Effector memory CD8-positive, alpha-beta T cell (primary cell): ENCODE data around the gene UTY.

Experiments
- ATAC-seq: fragments of 150-1000 bp; cut with Tn5 transposase; replicated peaks from 2 replicates; pipeline ENCODE4 v1.10.0; 2021; ENCODE audit warnings: mild to moderate bottlenecking, moderate library complexity
- DNase-seq, 3 experiments: peaks; one replicate each; pipeline ENCODE4 v3.0.0; 2021
- H3K27ac Mint-ChIP-seq, 2 donors: one replicate each; pipeline ENCODE4 v1.8.0; 2022; ENCODE audit warnings: mild to moderate bottlenecking in 2 of 2, mixed read lengths in 2 of 2, moderate library complexity in 2 of 2
- H3K27me3 Mint-ChIP-seq, 2 donors: one replicate each; pipeline ENCODE4 v1.8.0; 2022; ENCODE audit warnings: mixed read lengths in 2 of 2
- H3K36me3 Mint-ChIP-seq: one replicate; pipeline ENCODE4 v1.8.0; 2022; ENCODE audit warnings: mild to moderate bottlenecking, moderate library complexity, mixed read lengths; ENCODE audit not compliant: insufficient read depth
- H3K4me1 Mint-ChIP-seq, 2 donors: one replicate each; pipeline ENCODE4 v1.8.0; 2022; ENCODE audit warnings: low read depth in 2 of 2, mixed read lengths in 2 of 2
- H3K4me3 Mint-ChIP-seq, 2 donors: one replicate each; pipeline ENCODE4 v1.8.0; 2022; ENCODE audit warnings: mild to moderate bottlenecking in 2 of 2, mixed read lengths in 2 of 2, moderate library complexity in 2 of 2
- H3K9me3 Mint-ChIP-seq, 2 donors: one replicate each; pipeline ENCODE4 v1.8.0; 2022; ENCODE audit warnings: mixed read lengths in 2 of 2

UTY gene

GRCh38 chrY:13440811-13441210 lies 39.0 kb downstream of the UTY start:
- Mint-ChIP-seq H3K9me3 (no peaks in the 10 kb centered on the region), H3K4me3 (no peak overlapping the region), H3K27ac (peak overlapping the region in 1 of 2 donors; percentile 82), H3K27me3 (no peaks in the 10 kb centered on the region), H3K4me1 (peaks cover 18 to 75% of the 10 kb centered on the region in 2 donors), H3K36me3 (peaks cover 32% of the 10 kb centered on the region)
- ATAC-seq (no peak), DNase-seq (no peak)

- Mint-ChIP-seq H3K4me3 (peak overlapping the region; percentile 94 to 98), H3K9me3 (peaks cover 0 to 5% of the 10 kb centered on the region in 2 donors), H3K36me3 (peaks cover 16% of the 10 kb centered on the region), H3K4me1 (peaks cover 40 to 83% of the 10 kb centered on the region in 2 donors), H3K27ac (peak overlapping the region; percentile 96 to 98), H3K27me3 (no peaks in the 10 kb centered on the region)
- ATAC-seq = peak; percentile 89
- peak; percentile 53 to 76 (median 57) for DNase-seq
Observed at GRCh38 chrY:13435968-13436937, 43.6 kb downstream of the UTY start.

GRCh38 chrY:13435206-13435967 lies 44.4 kb downstream of the UTY start:
- H3K36me3 Mint-ChIP-seq = peaks cover 22% of the 10 kb centered on the region
- peak overlapping the region; percentile 96 to 98 for H3K27ac Mint-ChIP-seq
- peaks cover 40 to 83% of the 10 kb centered on the region in 2 donors for H3K4me1 Mint-ChIP-seq
- no peak for ATAC-seq
- DNase-seq = no peak
- no peaks in the 10 kb centered on the region for H3K27me3 Mint-ChIP-seq
- H3K4me3 Mint-ChIP-seq = peak overlapping the region; percentile 94 to 98
- peaks cover 1 to 5% of the 10 kb centered on the region in 2 donors for H3K9me3 Mint-ChIP-seq

GRCh38 chrY:13432293-13433025 lies 47.4 kb downstream of the UTY start:
- H3K36me3 Mint-ChIP-seq = peaks cover 22% of the 10 kb centered on the region
- peak; percentile 17 for ATAC-seq

GRCh38 chrY:13429551-13429950 lies 50.3 kb downstream of the UTY start:
- peak overlapping the region; percentile 2 to 73 for H3K27ac Mint-ChIP-seq

More at GRCh38 chrY:13432293-13433025, 47.4 kb downstream of the UTY start:
- H3K4me3 Mint-ChIP-seq = peak overlapping the region; percentile 66 to 94
- DNase-seq = no peak
- H3K9me3 Mint-ChIP-seq = peaks cover 9 to 13% of the 10 kb centered on the region in 2 donors
- no peaks in the 10 kb centered on the region for H3K27me3 Mint-ChIP-seq
- H3K27ac Mint-ChIP-seq = peak overlapping the region; percentile 59 to 96
- H3K4me1 Mint-ChIP-seq = peaks cover 38 to 79% of the 10 kb centered on the region in 2 donors

GRCh38 chrY:13423281-13423732 lies 56.5 kb downstream of the UTY start:
- Mint-ChIP-seq H3K9me3 (peaks cover 0 to 4% of the 10 kb centered on the region in 2 donors), H3K4me3 (peak overlapping the region in 1 of 2 donors; percentile 23), H3K4me1 (peaks cover 50 to 94% of the 10 kb centered on the region in 2 donors), H3K36me3 (peaks cover 11% of the 10 kb centered on the region), H3K27me3 (no peaks in the 10 kb centered on the region), H3K27ac (peak overlapping the region; percentile 44 to 86)
- ATAC-seq = no peak
- no peak for DNase-seq

More at GRCh38 chrY:13429551-13429950, 50.3 kb downstream of the UTY start:
- peaks cover 11 to 13% of the 10 kb centered on the region in 2 donors for H3K9me3 Mint-ChIP-seq
- DNase-seq (no peak), ATAC-seq (no peak)
- peak overlapping the region in 1 of 2 donors; percentile 11 for H3K4me3 Mint-ChIP-seq
- H3K27me3 Mint-ChIP-seq = no peaks in the 10 kb centered on the region
- peaks cover 18% of the 10 kb centered on the region for H3K36me3 Mint-ChIP-seq
- H3K4me1 Mint-ChIP-seq = peaks cover 31 to 80% of the 10 kb centered on the region in 2 donors

- peak overlapping the region in 1 of 2 donors; percentile 32 for H3K27ac Mint-ChIP-seq
- H3K27me3 Mint-ChIP-seq = no peaks in the 10 kb centered on the region
- DNase-seq (no peak), ATAC-seq (no peak)
- H3K9me3 Mint-ChIP-seq = no peaks in the 10 kb centered on the region
- peak overlapping the region in 1 of 2 donors; percentile 18 for H3K4me3 Mint-ChIP-seq
- peaks cover 24 to 62% of the 10 kb centered on the region in 2 donors for H3K4me1 Mint-ChIP-seq
- H3K36me3 Mint-ChIP-seq = peaks cover 10% of the 10 kb centered on the region
Observed at GRCh38 chrY:13416869-13417661, 62.8 kb downstream of the UTY start.

GRCh38 chrY:13415556-13415955 lies 64.3 kb downstream of the UTY start:
- Mint-ChIP-seq H3K4me3 (no peak overlapping the region), H3K27me3 (no peaks in the 10 kb centered on the region), H3K36me3 (peaks cover 22% of the 10 kb centered on the region), H3K4me1 (peaks cover 18 to 59% of the 10 kb centered on the region in 2 donors), H3K27ac (no peak overlapping the region), H3K9me3 (no peaks in the 10 kb centered on the region)
- no peak for DNase-seq
- no peak for ATAC-seq

GRCh38 chrY:13398876-13399275 lies 81.0 kb downstream of the UTY start:
- Mint-ChIP-seq H3K4me3 (no peak overlapping the region), H3K27me3 (no peaks in the 10 kb centered on the region), H3K27ac (peak overlapping the region in 1 of 2 donors; percentile 80), H3K9me3 (no peaks in the 10 kb centered on the region), H3K36me3 (peaks cover 26% of the 10 kb centered on the region), H3K4me1 (peaks cover 12 to 30% of the 10 kb centered on the region in 2 donors)
- DNase-seq = no peak
- ATAC-seq = no peak

- Mint-ChIP-seq H3K36me3 (peaks cover 24% of the 10 kb centered on the region), H3K4me1 (peaks cover 14 to 56% of the 10 kb centered on the region in 2 donors), H3K4me3 (peak overlapping the region; percentile 29 to 67), H3K9me3 (no peaks in the 10 kb centered on the region), H3K27me3 (no peaks in the 10 kb centered on the region), H3K27ac (peak overlapping the region; percentile 72 to 90)
- ATAC-seq (peak; percentile 70), DNase-seq (peak in 1 of 3 experiments; percentile 6)
Observed at GRCh38 chrY:13381110-13381683, 98.6 kb downstream of the UTY start.

GRCh38 chrY:13370868-13371800 lies 108.7 kb downstream of the UTY start:
- H3K36me3 Mint-ChIP-seq = peaks cover 23% of the 10 kb centered on the region
- DNase-seq = no peak
- peak overlapping the region; percentile 79 to 86 for H3K27ac Mint-ChIP-seq
- peak; percentile 43 for ATAC-seq
- H3K4me1 Mint-ChIP-seq = peaks cover 5 to 31% of the 10 kb centered on the region in 2 donors
- H3K27me3 Mint-ChIP-seq = no peaks in the 10 kb centered on the region
- H3K9me3 Mint-ChIP-seq = no peaks in the 10 kb centered on the region
- peak overlapping the region; percentile 70 to 79 for H3K4me3 Mint-ChIP-seq
